ENCODE measurements around the gene APAF1. TPM values are rescaled to one million over a fixed set of nuclear protein-coding genes. Genes with fewer than 3 reads are reported as not detected.

APAF1 gene
- total and polyA plus RNA-seq, 2 of the 13 experiments (the other 11 are each of a cell fraction or from before 2014, with no cell fraction given): 6.0 to 13.0 TPM

DNA sequence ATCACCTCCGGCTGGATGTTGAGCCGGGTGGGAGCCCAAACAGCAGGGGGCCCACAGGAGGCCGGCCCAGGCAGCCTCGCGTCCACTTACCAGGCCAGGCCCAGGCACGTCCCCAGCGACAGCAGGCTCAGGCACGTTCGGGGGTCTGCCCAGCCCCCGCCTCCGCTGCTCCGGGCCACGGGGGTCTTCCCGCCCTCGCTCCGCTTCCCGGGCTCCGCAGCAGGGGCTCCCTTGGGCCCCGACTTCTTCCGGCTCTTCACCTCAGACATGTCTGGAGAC is 718 bp upstream of the APAF1 start (continued):
- TF ChIP-seq, protein P1, sequence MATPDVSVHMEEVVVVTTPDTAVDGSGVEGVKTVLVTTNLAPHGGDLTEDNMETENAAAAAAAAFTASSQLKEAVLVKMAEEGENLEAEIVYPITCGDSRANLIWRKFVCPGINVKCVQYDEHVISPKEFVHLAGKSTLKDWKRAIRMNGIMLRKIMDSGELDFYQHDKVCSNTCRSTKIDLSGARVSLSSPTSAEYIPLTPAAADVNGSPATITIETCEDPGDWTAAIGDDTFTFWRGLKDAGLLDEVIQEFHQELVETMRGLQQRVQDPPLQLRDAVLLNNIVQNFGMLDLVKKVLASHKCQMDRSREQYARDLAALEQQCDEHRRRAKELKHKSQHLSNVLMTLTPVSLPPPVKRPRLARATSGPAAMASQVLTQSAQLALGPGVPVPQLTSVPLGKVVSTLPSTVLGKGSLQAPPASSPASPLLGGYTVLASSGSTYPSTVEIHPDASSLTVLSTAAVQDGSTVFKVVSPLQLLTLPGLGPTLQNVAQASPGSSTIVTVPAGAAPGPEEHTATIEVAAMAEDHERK (CRISPR knock-in tag; IDR thresholded peaks at IDR 0.05; ENCODE audit: low read depth): no peak
- TF ChIP-seq ARNT (IDR thresholded peaks at IDR 0.05): no peak
- TF ChIP-seq NFKBIZ (CRISPR knock-in tag; IDR thresholded peaks at IDR 0.05): 0 out of 2 replicates have a peak, but pooled peaks have one; percentile 24
- no peak for TF ChIP-seq RXRA (CRISPR knock-in tag; IDR thresholded peaks at IDR 0.05)
- TF ChIP-seq, protein P2, sequence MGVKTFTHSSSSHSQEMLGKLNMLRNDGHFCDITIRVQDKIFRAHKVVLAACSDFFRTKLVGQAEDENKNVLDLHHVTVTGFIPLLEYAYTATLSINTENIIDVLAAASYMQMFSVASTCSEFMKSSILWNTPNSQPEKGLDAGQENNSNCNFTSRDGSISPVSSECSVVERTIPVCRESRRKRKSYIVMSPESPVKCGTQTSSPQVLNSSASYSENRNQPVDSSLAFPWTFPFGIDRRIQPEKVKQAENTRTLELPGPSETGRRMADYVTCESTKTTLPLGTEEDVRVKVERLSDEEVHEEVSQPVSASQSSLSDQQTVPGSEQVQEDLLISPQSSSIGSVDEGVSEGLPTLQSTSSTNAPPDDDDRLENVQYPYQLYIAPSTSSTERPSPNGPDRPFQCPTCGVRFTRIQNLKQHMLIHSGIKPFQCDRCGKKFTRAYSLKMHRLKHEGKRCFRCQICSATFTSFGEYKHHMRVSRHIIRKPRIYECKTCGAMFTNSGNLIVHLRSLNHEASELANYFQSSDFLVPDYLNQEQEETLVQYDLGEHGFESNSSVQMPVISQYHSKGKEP (CRISPR knock-in tag; IDR thresholded peaks at IDR 0.05): no peak
- TF ChIP-seq, protein P3, sequence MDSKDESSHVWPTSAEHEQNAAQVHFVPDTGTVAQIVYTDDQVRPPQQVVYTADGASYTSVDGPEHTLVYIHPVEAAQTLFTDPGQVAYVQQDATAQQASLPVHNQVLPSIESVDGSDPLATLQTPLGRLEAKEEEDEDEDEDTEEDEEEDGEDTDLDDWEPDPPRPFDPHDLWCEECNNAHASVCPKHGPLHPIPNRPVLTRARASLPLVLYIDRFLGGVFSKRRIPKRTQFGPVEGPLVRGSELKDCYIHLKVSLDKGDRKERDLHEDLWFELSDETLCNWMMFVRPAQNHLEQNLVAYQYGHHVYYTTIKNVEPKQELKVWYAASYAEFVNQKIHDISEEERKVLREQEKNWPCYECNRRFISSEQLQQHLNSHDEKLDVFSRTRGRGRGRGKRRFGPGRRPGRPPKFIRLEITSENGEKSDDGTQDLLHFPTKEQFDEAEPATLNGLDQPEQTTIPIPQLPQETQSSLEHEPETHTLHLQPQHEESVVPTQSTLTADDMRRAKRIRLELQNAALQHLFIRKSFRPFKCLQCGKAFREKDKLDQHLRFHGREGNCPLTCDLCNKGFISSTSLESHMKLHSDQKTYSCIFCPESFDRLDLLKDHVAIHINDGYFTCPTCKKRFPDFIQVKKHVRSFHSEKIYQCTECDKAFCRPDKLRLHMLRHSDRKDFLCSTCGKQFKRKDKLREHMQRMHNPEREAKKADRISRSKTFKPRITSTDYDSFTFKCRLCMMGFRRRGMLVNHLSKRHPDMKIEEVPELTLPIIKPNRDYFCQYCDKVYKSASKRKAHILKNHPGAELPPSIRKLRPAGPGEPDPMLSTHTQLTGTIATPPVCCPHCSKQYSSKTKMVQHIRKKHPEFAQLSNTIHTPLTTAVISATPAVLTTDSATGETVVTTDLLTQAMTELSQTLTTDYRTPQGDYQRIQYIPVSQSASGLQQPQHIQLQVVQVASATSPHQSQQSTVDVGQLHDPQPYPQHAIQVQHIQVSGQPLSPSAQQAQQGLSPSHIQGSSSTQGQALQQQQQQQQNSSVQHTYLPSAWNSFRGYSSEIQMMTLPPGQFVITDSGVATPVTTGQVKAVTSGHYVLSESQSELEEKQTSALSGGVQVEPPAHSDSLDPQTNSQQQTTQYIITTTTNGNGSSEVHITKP (CRISPR knock-in tag; IDR thresholded peaks at IDR 0.05; ENCODE audit: low read depth): no peak
- TF ChIP-seq, protein P4, sequence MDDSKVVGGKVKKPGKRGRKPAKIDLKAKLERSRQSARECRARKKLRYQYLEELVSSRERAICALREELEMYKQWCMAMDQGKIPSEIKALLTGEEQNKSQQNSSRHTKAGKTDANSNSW (CRISPR knock-in tag; IDR thresholded peaks at IDR 0.05; ENCODE audit: borderline replicate concordance): no peak
- no peak for TF ChIP-seq CC2D1A (CRISPR knock-in tag; IDR thresholded peaks at IDR 0.05)
- TF ChIP-seq RFX1 (IDR thresholded peaks at IDR 0.05): no peak
- TF ChIP-seq, protein P5, sequence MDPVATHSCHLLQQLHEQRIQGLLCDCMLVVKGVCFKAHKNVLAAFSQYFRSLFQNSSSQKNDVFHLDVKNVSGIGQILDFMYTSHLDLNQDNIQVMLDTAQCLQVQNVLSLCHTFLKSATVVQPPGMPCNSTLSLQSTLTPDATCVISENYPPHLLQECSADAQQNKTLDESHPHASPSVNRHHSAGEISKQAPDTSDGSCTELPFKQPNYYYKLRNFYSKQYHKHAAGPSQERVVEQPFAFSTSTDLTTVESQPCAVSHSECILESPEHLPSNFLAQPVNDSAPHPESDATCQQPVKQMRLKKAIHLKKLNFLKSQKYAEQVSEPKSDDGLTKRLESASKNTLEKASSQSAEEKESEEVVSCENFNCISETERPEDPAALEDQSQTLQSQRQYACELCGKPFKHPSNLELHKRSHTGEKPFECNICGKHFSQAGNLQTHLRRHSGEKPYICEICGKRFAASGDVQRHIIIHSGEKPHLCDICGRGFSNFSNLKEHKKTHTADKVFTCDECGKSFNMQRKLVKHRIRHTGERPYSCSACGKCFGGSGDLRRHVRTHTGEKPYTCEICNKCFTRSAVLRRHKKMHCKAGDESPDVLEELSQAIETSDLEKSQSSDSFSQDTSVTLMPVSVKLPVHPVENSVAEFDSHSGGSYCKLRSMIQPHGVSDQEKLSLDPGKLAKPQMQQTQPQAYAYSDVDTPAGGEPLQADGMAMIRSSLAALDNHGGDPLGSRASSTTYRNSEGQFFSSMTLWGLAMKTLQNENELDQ (CRISPR knock-in tag; IDR thresholded peaks at IDR 0.05; ENCODE audit: borderline replicate concordance): no peak
- no peak for TF ChIP-seq ZKSCAN8 (CRISPR knock-in tag; IDR thresholded peaks at IDR 0.05; ENCODE audit: borderline replicate concordance)
- TF ChIP-seq FLYWCH1 (CRISPR knock-in tag; IDR thresholded peaks at IDR 0.05): no peak
- TF ChIP-seq, protein P6, sequence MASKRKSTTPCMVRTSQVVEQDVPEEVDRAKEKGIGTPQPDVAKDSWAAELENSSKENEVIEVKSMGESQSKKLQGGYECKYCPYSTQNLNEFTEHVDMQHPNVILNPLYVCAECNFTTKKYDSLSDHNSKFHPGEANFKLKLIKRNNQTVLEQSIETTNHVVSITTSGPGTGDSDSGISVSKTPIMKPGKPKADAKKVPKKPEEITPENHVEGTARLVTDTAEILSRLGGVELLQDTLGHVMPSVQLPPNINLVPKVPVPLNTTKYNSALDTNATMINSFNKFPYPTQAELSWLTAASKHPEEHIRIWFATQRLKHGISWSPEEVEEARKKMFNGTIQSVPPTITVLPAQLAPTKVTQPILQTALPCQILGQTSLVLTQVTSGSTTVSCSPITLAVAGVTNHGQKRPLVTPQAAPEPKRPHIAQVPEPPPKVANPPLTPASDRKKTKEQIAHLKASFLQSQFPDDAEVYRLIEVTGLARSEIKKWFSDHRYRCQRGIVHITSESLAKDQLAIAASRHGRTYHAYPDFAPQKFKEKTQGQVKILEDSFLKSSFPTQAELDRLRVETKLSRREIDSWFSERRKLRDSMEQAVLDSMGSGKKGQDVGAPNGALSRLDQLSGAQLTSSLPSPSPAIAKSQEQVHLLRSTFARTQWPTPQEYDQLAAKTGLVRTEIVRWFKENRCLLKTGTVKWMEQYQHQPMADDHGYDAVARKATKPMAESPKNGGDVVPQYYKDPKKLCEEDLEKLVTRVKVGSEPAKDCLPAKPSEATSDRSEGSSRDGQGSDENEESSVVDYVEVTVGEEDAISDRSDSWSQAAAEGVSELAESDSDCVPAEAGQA (IDR thresholded peaks at IDR 0.05; ENCODE audit: low read depth): no peak
- TF ChIP-seq, protein P6 (CRISPR knock-in tag; IDR thresholded peaks at IDR 0.05; ENCODE audit: borderline replicate concordance): no peak
- TF ChIP-seq SETDB1 (CRISPR knock-in tag; IDR thresholded peaks at IDR 0.05; ENCODE audit: borderline replicate concordance): no peak
- no peak for TF ChIP-seq SMC3 (IDR thresholded peaks at IDR 0.05; ENCODE audit: low read length)
